ENCODE measurements around the gene SLC7A1. TPM values are rescaled to one million over a fixed set of nuclear protein-coding genes. Genes with fewer than 3 reads are reported as not detected.

SLC7A1 gene
- total RNA-seq, 2 experiments from 2014 or later = 11.3 to 12.3 TPM

GRCh38 chr13:29472332-29472961, 123.0 kb downstream of the SLC7A1 start:
- Histone ChIP-seq H3K4me1 (ENCODE audit: insufficient read depth, low read length) (no peaks in the 10 kb centered on the region), H3K4me3 (ENCODE audit: low read length) (no peak overlapping the region), H3K27me3 (ENCODE audit: control insufficient read depth in 1 of 2, insufficient read depth in 2 of 2, low read length in 2 of 2) (peaks cover 0 to 4% of the 10 kb centered on the region in 2 experiments), H3K36me3 (ENCODE audit: insufficient read depth, low read length) (no peaks in the 10 kb centered on the region), H3K9me3 (ENCODE audit: control insufficient read depth in 1 of 2, insufficient read depth in 1 of 2, low read length in 2 of 2) (no peaks in the 10 kb centered on the region), H3K27ac (ENCODE audit: low read depth in 1 of 2, low read length in 2 of 2) (no peak overlapping the region)
- H3K27ac Mint-ChIP-seq = no peak overlapping the region
- ChIA-PET POLR2A (interaction anchor here (0.6 kb wide), 1 partner anchor 30 kb away, joined by 3 read pairs; no protein-coding TSS in a partner anchor), CTCF (no interaction called here)
- no peaks in the 10 kb centered on the region for H3K9me3 Mint-ChIP-seq
- DNase-seq = peak in 12 of 14 experiments; percentile 6 to 66 (median 20)
- H3K27me3 Mint-ChIP-seq = peaks cover 10% of the 10 kb centered on the region
- no peak overlapping the region for H3K4me3 Mint-ChIP-seq
- intact Hi-C loops (cut with DNase I, micrococcal nuclease) = no loop called here
- peak; percentile 86 for TF ChIP-seq CTCF (IDR thresholded peaks at IDR 0.05)
- H3K4me1 Mint-ChIP-seq (ENCODE audit: low read depth) = no peaks in the 10 kb centered on the region
- no peaks in the 10 kb centered on the region for H3K36me3 Mint-ChIP-seq (ENCODE audit: low read depth)
- ATAC-seq (ENCODE audit: poor library complexity) = no peak

GRCh38 chr13:29471551-29471950, 123.9 kb downstream of the SLC7A1 start:
- Mint-ChIP-seq H3K27me3 (peaks cover 10% of the 10 kb centered on the region), H3K27ac (no peak overlapping the region), H3K36me3 (ENCODE audit: low read depth) (no peaks in the 10 kb centered on the region), H3K9me3 (no peaks in the 10 kb centered on the region), H3K4me1 (ENCODE audit: low read depth) (no peaks in the 10 kb centered on the region), H3K4me3 (no peak overlapping the region)
- ATAC-seq (ENCODE audit: poor library complexity) (no peak), DNase-seq (peak in 2 of 14 experiments; percentile 10 to 29)
- H3K9me3 ChIP-seq (ENCODE audit: control insufficient read depth in 1 of 2, insufficient read depth in 1 of 2, low read length in 2 of 2) = no peaks in the 10 kb centered on the region
- TF ChIP-seq CTCF (IDR thresholded peaks at IDR 0.05) = no peak
- H3K27me3 ChIP-seq (ENCODE audit: control insufficient read depth in 1 of 2, insufficient read depth in 2 of 2, low read length in 2 of 2) = no peaks in the 10 kb centered on the region
- ChIA-PET CTCF (no interaction called here), POLR2A (no interaction called here)
- no peaks in the 10 kb centered on the region for H3K36me3 ChIP-seq (ENCODE audit: insufficient read depth, low read length)
- no peak overlapping the region for H3K27ac ChIP-seq (ENCODE audit: low read depth in 1 of 2, low read length in 2 of 2)
- intact Hi-C loops (cut with DNase I, micrococcal nuclease) = no loop called here
- H3K4me3 ChIP-seq (ENCODE audit: low read length) = no peak overlapping the region
- H3K4me1 ChIP-seq (ENCODE audit: insufficient read depth, low read length) = no peaks in the 10 kb centered on the region

DNA sequence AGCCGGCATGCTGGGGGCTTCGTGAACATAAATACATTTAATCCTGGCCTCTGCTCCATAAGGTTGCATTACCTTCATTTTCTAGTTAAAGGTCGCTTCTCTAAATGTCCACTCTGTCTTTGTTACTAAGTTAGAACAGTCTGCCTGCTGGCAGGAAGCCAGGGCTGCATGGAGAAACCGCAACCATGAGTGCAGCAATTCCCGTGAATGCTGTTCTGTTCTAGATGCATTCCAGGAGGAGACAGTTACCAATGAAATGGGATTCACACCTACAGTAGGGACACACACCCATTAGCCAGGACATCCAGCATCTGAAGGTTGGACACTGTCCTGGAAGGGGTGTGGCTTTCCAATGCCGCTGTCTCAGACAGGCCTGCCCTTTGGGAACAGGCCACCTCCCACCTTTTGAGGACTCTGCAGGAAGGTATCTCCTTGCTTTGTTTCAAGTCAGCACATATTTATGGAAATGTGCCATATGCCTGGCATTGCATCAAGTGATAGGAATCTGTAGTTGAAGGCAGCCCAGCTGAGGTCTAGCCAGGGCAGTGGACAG, 129.7 kb downstream of the SLC7A1 start:
- no peak overlapping the region for H3K27ac ChIP-seq (ENCODE audit: low read depth in 1 of 2, low read length in 2 of 2)
- H3K27me3 ChIP-seq (ENCODE audit: control insufficient read depth in 1 of 2, insufficient read depth in 2 of 2, low read length in 2 of 2) = peaks cover 0 to 1% of the 10 kb centered on the region in 2 experiments
- Mint-ChIP-seq H3K4me3 (no peak overlapping the region), H3K4me1 (ENCODE audit: low read depth) (no peaks in the 10 kb centered on the region), H3K36me3 (ENCODE audit: low read depth) (no peaks in the 10 kb centered on the region), H3K27me3 (peaks cover 3% of the 10 kb centered on the region), H3K9me3 (no peaks in the 10 kb centered on the region), H3K27ac (no peak overlapping the region)
- intact Hi-C loops (cut with DNase I, micrococcal nuclease) = loop anchor here in 1 of 2 experiments (5.0 kb wide), 1 partner anchor 201 kb away; no protein-coding TSS in a partner anchor
- ChIA-PET CTCF (no interaction called here), POLR2A (no interaction called here)
- H3K4me3 ChIP-seq (ENCODE audit: low read length) = no peak overlapping the region
- DNase-seq (no peak), ATAC-seq (ENCODE audit: poor library complexity) (no peak)
- H3K9me3 ChIP-seq (ENCODE audit: control insufficient read depth in 1 of 2, insufficient read depth in 1 of 2, low read length in 2 of 2) = no peaks in the 10 kb centered on the region
- H3K4me1 ChIP-seq (ENCODE audit: insufficient read depth, low read length) = no peaks in the 10 kb centered on the region
- no peak for TF ChIP-seq CTCF (IDR thresholded peaks at IDR 0.05)
- H3K36me3 ChIP-seq (ENCODE audit: insufficient read depth, low read length) = no peaks in the 10 kb centered on the region

Measured in CD4-positive, alpha-beta T cell (primary cell).